ENCODE results near the gene LURAP1L.

Gene LURAP1L

GRCh38 chr9:12813533-12813932, 38.7 kb downstream of the LURAP1L start:
- no peak overlapping the region for H3K4me3 ChIP-seq (ENCODE audit: low read length)
- TF ChIP-seq ZNF274 (IDR thresholded peaks at IDR 0.05; ENCODE audit: low read depth, low read length), result no peak

DNA sequence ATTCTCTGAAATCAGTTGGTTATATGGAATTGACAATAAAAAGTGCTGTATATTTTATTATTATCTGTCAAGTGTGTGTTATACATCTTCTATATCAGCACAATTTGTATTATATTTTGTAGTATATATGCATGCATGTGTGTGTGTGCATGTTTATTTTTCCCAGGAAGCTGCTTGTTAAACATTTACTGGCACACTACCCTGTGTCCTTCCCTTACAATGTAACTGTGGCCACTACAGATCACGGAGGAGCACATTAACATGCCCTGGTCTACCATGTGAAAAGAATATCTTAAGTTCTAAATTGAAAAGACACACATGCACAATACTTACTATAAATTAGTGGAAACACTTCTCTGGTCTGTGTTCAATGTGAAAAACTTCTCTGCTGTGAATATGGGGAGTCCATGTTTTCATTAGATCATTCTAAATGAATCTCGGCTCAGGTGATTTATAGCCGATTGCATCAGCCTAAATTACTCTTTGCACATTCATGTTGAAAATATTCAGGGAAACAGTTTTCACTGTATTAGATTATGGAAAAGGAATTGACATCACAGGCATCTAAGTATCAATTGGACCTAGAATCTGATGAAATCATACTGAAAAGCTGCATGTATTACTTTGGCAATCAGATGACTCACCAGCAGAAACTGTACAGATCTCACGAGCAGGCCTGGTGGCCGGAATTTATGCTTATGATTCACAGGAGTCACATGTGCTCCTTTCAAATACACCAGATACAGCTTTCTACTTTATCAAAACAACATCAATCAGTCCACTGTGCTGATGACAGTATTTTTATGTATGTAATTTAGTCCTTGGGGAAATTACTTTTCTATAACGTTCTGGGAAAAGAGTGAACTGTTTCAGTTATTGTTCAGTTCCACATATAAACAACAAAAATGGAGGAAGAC, 39.4 kb downstream of the LURAP1L start:
- H3K4me3 ChIP-seq (ENCODE audit: low read length), result no peak overlapping the region
- TF ChIP-seq ZNF274 (IDR thresholded peaks at IDR 0.05; ENCODE audit: low read depth, low read length), result no peak

DNA sequence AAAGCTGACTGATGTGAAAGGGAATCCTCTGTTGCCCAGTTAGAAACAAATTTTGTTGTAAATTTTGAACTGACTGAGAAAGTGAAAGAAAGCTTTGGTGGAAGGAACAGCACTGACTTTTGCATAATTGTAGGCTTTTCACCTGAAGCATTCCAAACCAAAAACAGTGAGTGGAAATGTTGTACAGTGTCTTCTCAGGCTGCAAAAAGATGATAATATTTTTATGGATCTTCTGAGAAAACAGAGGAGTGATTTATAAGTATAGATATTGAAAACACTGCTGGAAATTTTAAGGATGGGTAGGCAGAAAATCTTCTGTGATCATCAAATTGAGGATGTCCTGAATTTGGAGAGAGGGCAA, 40.0 kb downstream of the LURAP1L start:
- no peak overlapping the region for H3K4me3 ChIP-seq (ENCODE audit: low read length)
- TF ChIP-seq ZNF274 (IDR thresholded peaks at IDR 0.05; ENCODE audit: low read depth, low read length), result no peak

GRCh38 chr9:12815888-12816287, 41.1 kb downstream of the LURAP1L start:
- no peak for TF ChIP-seq ZNF274 (IDR thresholded peaks at IDR 0.05; ENCODE audit: low read depth, low read length)
- H3K4me3 ChIP-seq (ENCODE audit: low read length), result no peak overlapping the region

GRCh38 chr9:12816656-12817101, 41.9 kb downstream of the LURAP1L start:
- H3K4me3 ChIP-seq (ENCODE audit: low read length), result no peak overlapping the region
- TF ChIP-seq ZNF274 (IDR thresholded peaks at IDR 0.05; ENCODE audit: low read depth, low read length), result no peak

DNA sequence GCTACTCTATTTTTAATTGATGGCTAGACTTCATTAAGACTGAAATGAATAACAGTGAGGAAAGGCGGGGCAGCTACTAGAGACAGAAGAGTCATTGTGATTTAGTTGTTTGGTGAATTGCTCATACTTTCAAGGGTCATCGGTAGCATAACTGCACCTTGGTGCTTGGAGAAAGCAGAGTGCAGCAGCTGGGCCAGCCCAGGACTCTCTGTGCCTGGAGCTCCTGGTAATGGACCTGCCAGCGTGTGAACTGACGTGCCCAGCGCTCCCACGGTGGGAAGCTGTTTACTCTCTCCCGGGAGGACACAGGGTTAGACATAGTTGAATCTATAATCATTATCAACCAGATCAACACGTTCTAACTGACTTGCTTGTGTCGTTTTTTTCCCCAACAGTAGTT, 42.9 kb downstream of the LURAP1L start:
- TF ChIP-seq ZNF274 (IDR thresholded peaks at IDR 0.05; ENCODE audit: low read depth, low read length), result no peak
- no peak overlapping the region for H3K4me3 ChIP-seq (ENCODE audit: low read length)

- TF ChIP-seq ZNF274 (IDR thresholded peaks at IDR 0.05; ENCODE audit: low read depth, low read length), result no peak
Observed at GRCh38 chr9:12818431-12819000, 43.7 kb downstream of the LURAP1L start.

GRCh38 chr9:12819436-12820185, 44.8 kb downstream of the LURAP1L start:
- H3K4me3 ChIP-seq (ENCODE audit: low read length), result no peak overlapping the region
- TF ChIP-seq ZNF274 (IDR thresholded peaks at IDR 0.05; ENCODE audit: low read depth, low read length), result no peak

More at GRCh38 chr9:12818431-12819000, 43.7 kb downstream of the LURAP1L start:
- H3K4me3 ChIP-seq (ENCODE audit: low read length), result no peak overlapping the region

GRCh38 chr9:12822111-12822510, 47.3 kb downstream of the LURAP1L start:
- TF ChIP-seq ZNF274 (IDR thresholded peaks at IDR 0.05; ENCODE audit: low read depth, low read length), result no peak
- H3K4me3 ChIP-seq (ENCODE audit: low read length), result no peak overlapping the region

GRCh38 chr9:12826924-12827565, 52.2 kb downstream of the LURAP1L start:
- TF ChIP-seq ZNF274 (IDR thresholded peaks at IDR 0.05; ENCODE audit: low read depth, low read length), result no peak
- H3K4me3 ChIP-seq (ENCODE audit: low read length), result no peak overlapping the region

- H3K4me3 ChIP-seq (ENCODE audit: low read length), result no peak overlapping the region
- TF ChIP-seq ZNF274 (IDR thresholded peaks at IDR 0.05; ENCODE audit: low read depth, low read length), result no peak
Observed at GRCh38 chr9:12833701-12834100, 58.9 kb downstream of the LURAP1L start.

DNA sequence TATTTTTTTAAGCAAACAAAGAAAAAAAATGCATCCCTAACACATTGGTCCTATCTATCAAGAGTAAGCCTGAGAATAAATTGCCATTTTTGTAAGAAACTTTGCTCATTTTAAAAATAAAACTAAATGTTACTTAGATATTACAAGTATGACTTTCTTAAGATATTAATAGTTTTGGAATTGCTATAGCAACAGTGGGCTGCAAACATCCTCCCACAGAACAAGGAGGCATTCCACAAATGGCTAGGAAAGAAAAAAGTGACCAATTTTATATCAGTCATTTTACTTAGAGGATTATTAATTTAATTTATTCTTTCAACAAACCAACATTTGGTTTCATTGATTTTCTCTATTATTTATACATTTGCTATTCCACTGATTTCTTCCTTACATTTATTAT, 63.7 kb downstream of the LURAP1L start:
- no peak for TF ChIP-seq ZNF274 (IDR thresholded peaks at IDR 0.05; ENCODE audit: low read depth, low read length)
- H3K4me3 ChIP-seq (ENCODE audit: low read length), result no peak overlapping the region

GRCh38 chr9:12843735-12844134, 68.9 kb downstream of the LURAP1L start:
- no peak for TF ChIP-seq ZNF274 (IDR thresholded peaks at IDR 0.05; ENCODE audit: low read depth, low read length)
- H3K4me3 ChIP-seq (ENCODE audit: low read length), result no peak overlapping the region

DNA sequence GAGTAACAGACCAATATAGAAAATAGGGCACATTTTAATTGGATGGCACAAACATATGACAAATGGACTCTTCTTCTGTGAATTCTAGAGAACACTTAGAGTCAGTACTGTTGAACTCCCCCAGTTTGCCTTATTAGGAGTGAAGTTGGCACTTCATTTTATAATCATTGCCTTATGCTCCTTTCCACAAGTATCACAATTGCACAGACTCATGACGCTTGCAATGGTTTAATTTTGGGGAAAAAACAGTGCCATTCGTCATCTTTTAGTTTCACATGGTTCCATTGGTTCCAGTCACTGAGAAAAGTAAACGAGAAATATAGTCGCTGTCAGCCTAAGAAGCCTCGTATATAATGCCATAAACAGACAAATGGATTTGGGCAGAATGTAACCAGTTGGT, 71.2 kb downstream of the LURAP1L start:
- H3K4me3 ChIP-seq (ENCODE audit: low read length), result no peak overlapping the region
- no peak for TF ChIP-seq ZNF274 (IDR thresholded peaks at IDR 0.05; ENCODE audit: low read depth, low read length)
